Stimulated activated naive CD4-positive, alpha-beta T cell treated with Interleukin-2 at 50 U/mL for 16 hours (primary cell): ENCODE data around the gene CBY3.
"Not testable (repeated sequence)": the region's sequence is repeated elsewhere in the genome, so short reads cannot be mapped to it uniquely, and the experiment has no call there.

Experiments
- DNase-seq: peaks from one replicate; lab custom pipeline; 2025; lab: John Stamatoyannopoulos, UW

Gene CBY3

GRCh38 chr5:179668391-179668790 is 12.4 kb downstream of the CBY3 start:
- DNase-seq = peak; percentile 24

- not testable (repeated sequence) for DNase-seq
These were observed 19.2 kb downstream of the CBY3 start for GRCh38 chr5:179661647-179662046.

GRCh38 chr5:179658179-179658856 is 22.5 kb downstream of the CBY3 start:
- not testable (repeated sequence) for DNase-seq

- DNase-seq = not testable (repeated sequence)
These were observed 23.3 kb downstream of the CBY3 start for GRCh38 chr5:179657302-179658178.

- DNase-seq = not testable (repeated sequence)
These were observed 27.7 kb downstream of the CBY3 start for GRCh38 chr5:179653135-179653534.

GRCh38 chr5:179650245-179650644 is 30.6 kb downstream of the CBY3 start:
- DNase-seq = not testable (repeated sequence)

GRCh38 chr5:179649166-179649703 is 31.6 kb downstream of the CBY3 start:
- DNase-seq = not testable (repeated sequence)

GRCh38 chr5:179648410-179648809 is 32.4 kb downstream of the CBY3 start:
- no peak for DNase-seq

GRCh38 chr5:179644766-179645165 is 36.1 kb downstream of the CBY3 start:
- not testable (repeated sequence) for DNase-seq

GRCh38 chr5:179643141-179643920 is 37.5 kb downstream of the CBY3 start:
- not testable (repeated sequence) for DNase-seq

- DNase-seq = not testable (repeated sequence)
These were observed 38.2 kb downstream of the CBY3 start for GRCh38 chr5:179642626-179643025.

- DNase-seq = not testable (repeated sequence)
These were observed 39.1 kb downstream of the CBY3 start for GRCh38 chr5:179641745-179642144.

- not testable (repeated sequence) for DNase-seq
These were observed 41.5 kb downstream of the CBY3 start for GRCh38 chr5:179639296-179639695.

- DNase-seq = not testable (repeated sequence)
These were observed 46.3 kb downstream of the CBY3 start for GRCh38 chr5:179634370-179635172.

- not testable (repeated sequence) for DNase-seq
These were observed 47.1 kb downstream of the CBY3 start for GRCh38 chr5:179633501-179634369.
